ENCODE data around the gene SH2D1B. TPM values are rescaled to one million over a fixed set of nuclear protein-coding genes. Genes with fewer than 3 reads are reported as not detected.

The SH2D1B gene
- total and polyA plus RNA-seq, 9 of the 15 experiments (the other 6 are each of a cell fraction or from before 2014, with no cell fraction given), result 5.6 to 19.6 (median 9.7) TPM

DNA sequence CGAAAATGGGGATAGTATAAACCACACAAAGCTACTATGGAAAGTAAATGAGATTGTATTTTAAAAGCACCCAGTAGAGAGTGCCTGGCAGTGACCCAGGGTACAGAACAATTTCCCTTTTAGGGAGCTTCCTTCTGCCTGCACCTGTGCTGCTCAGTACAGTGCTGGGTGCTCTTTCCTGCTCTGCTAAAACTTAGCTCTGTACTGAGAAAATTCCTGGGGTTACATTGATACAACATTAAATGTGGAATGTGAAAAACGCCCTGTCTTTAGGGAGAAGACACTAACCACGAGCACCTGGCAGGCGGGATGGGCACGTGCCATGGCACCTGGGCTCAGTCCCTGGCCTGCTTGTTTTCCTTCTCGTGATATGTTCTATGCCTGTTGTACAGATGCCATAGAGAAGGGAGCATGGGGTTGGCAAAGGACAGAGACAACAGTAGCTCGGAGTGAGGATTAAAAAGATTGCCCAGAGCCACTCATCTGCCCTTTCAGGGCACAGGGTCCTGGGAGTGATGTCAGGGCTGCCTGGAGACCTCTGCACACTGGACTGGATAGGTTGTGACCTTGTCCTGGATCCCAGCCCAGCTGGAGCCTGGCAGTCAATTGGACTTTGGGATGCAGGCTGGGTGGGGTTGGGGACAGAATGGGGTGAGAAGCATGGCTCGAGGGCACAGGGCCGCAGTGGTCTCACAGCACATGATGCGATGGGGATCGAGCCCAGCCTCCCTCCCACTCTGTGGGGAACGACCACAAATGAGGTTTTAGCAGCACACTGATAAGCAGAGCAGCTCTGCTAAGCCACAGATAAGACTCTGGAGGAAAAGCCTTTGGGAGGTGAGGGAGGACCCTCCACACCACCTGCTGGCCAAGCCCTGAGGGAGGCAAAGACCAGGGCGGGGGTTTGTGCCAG, 39.5 kb downstream of the SH2D1B start:
- ATAC-seq (peak; percentile 89), DNase-seq (ENCODE audit: extremely low read depth in 1 of 4, low spot score in 3 of 4) (peak; percentile 85 to 91 (median 88)), FAIRE-seq (peak; percentile 96)
- Histone ChIP-seq H3K27me3 (ENCODE audit: control insufficient read depth in 2 of 2, insufficient read depth in 2 of 2, low read length in 2 of 2) (no peaks in the 10 kb centered on the region), H3K79me2 (ENCODE audit: control insufficient read depth, insufficient read depth, low read length) (no peaks in the 10 kb centered on the region), H3K9ac (ENCODE audit: insufficient read depth in 1 of 2, low read depth in 2 of 2, low read length in 2 of 2) (peak overlapping the region; percentile 33; a peak in 2 of 4 replicates), H3K36me3 (ENCODE audit: control insufficient read depth, insufficient read depth, low read length) (no peaks in the 10 kb centered on the region), H3K9me1 (ENCODE audit: control insufficient read depth, insufficient read depth, low read length) (no peaks in the 10 kb centered on the region), H3K4me1 (replicated peaks in 1 of 2; ENCODE audit: control insufficient read depth in 2 of 2, insufficient read depth in 2 of 2, low read length in 2 of 2) (peaks cover 19 to 45% of the 10 kb centered on the region in 2 experiments), H3K9me3 (replicated peaks; ENCODE audit: control insufficient read depth, insufficient read depth, low read depth, low read length) (no peaks in the 10 kb centered on the region), H3K4me2 (ENCODE audit: insufficient read depth, low read length) (peak overlapping the region; percentile 14; the same call in 1 of the 2 replicates), H3K27ac (ENCODE audit: extremely low read depth, low read depth, low read length) (peak overlapping the region; percentile 40; the same call in 2 of the 3 replicates), H4K20me1 (replicated peaks; ENCODE audit: control insufficient read depth, insufficient read depth, low read length) (no peaks in the 10 kb centered on the region), H3K4me3 (no peak overlapping the region), H2AFZ (ENCODE audit: low read depth, low read length) (peak overlapping the region; percentile 71)
- BruUV-seq (replicated peaks), result no TSS peak
- intact Hi-C loops (cut with micrococcal nuclease) (loop anchor here (2.0 to 5.0 kb wide), 2 partner anchors 14 to 315 kb away; no protein-coding TSS in a partner anchor), in situ Hi-C loops (cut with MboI) (no loop called here)
- 14% methylated on average over 11 of the region's 13 CpGs for WGBS (ENCODE audit: insufficient coverage, low coverage, missing lambda C conversion rate)
- POLR2A ChIA-PET, result interaction anchor here (0.6 to 1.5 kb wide), 4 partner anchors 11 to 106 kb away, joined by 3 to 6 read pairs (median 4); no protein-coding TSS in a partner anchor
- CTCF ChIA-PET (ENCODE audit: low intra/inter-chr PET ratio), result no interaction called here
- TF ChIP-seq BRD9 (IDR thresholded peaks at IDR 0.05; ENCODE audit: low read depth, partially characterized antibody) (no peak), SMAD4 (CRISPR knock-in tag; conservative IDR thresholded peaks at IDR 0.05) (peak; percentile 86), HMG20A (CRISPR knock-in tag; conservative IDR thresholded peaks at IDR 0.05) (no peak), CHCHD3 (CRISPR knock-in tag; IDR thresholded peaks at IDR 0.05) (no peak), CC2D1A (IDR thresholded peaks at IDR 0.05) (peak; percentile 87; the same call in 1 of the 2 replicates), ZNF778 (CRISPR knock-in tag; IDR thresholded peaks at IDR 0.05) (no peak), POLR2H (tag; IDR thresholded peaks at IDR 0.05; ENCODE audit: low read depth) (no peak), FUS (optimal IDR thresholded peaks at IDR 0.05; ENCODE audit: low read depth, low read length) (no peak), CREB1 (IDR thresholded peaks at IDR 0.05) (peak; percentile 56; the same call in 1 of the 2 replicates), CREB1 (CRISPR knock-in tag; IDR thresholded peaks at IDR 0.05) (no peak), NRF1 (conservative IDR thresholded peaks at IDR 0.05 in 1 of 2, IDR thresholded peaks at IDR 0.05 in 1 of 2) (no peak), POLR2AphosphoS2 (IDR thresholded peaks at IDR 0.05; ENCODE audit: low read length) (no peak), TOE1 (IDR thresholded peaks at IDR 0.05; ENCODE audit: borderline replicate concordance) (peak; percentile 60), TOE1 (CRISPR knock-in tag; IDR thresholded peaks at IDR 0.05; ENCODE audit: borderline replicate concordance, low read depth) (no peak)
- TF ChIP-seq, protein P1, sequence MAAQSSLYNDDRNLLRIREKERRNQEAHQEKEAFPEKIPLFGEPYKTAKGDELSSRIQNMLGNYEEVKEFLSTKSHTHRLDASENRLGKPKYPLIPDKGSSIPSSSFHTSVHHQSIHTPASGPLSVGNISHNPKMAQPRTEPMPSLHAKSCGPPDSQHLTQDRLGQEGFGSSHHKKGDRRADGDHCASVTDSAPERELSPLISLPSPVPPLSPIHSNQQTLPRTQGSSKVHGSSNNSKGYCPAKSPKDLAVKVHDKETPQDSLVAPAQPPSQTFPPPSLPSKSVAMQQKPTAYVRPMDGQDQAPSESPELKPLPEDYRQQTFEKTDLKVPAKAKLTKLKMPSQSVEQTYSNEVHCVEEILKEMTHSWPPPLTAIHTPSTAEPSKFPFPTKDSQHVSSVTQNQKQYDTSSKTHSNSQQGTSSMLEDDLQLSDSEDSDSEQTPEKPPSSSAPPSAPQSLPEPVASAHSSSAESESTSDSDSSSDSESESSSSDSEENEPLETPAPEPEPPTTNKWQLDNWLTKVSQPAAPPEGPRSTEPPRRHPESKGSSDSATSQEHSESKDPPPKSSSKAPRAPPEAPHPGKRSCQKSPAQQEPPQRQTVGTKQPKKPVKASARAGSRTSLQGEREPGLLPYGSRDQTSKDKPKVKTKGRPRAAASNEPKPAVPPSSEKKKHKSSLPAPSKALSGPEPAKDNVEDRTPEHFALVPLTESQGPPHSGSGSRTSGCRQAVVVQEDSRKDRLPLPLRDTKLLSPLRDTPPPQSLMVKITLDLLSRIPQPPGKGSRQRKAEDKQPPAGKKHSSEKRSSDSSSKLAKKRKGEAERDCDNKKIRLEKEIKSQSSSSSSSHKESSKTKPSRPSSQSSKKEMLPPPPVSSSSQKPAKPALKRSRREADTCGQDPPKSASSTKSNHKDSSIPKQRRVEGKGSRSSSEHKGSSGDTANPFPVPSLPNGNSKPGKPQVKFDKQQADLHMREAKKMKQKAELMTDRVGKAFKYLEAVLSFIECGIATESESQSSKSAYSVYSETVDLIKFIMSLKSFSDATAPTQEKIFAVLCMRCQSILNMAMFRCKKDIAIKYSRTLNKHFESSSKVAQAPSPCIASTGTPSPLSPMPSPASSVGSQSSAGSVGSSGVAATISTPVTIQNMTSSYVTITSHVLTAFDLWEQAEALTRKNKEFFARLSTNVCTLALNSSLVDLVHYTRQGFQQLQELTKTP (IDR thresholded peaks at IDR 0.05; ENCODE audit: low read depth in 1 of 2, partially characterized antibody in 2 of 2), result peak in 1 of 2 experiments; percentile 55
- TF ChIP-seq, protein P2, sequence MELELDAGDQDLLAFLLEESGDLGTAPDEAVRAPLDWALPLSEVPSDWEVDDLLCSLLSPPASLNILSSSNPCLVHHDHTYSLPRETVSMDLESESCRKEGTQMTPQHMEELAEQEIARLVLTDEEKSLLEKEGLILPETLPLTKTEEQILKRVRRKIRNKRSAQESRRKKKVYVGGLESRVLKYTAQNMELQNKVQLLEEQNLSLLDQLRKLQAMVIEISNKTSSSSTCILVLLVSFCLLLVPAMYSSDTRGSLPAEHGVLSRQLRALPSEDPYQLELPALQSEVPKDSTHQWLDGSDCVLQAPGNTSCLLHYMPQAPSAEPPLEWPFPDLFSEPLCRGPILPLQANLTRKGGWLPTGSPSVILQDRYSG (tag; conservative IDR thresholded peaks at IDR 0.05; ENCODE audit: low read depth), result no peak
